Esophagus muscularis mucosa (tissue), 4 donors: ENCODE results near the gene GORAB. TPM values are rescaled to one million over a fixed set of nuclear protein-coding genes. Genes with fewer than 3 reads are reported as not detected.

Source experiments
- DNase-seq: peaks from one replicate; pipeline ENCODE4 v3.0.0-alpha.2; 2017; ENCODE audit errors: extremely low spot score
- H3K27ac ChIP-seq, 4 donors: fragments of 200-600 bp; sonication (generic); replicated peaks in 1 of 4; 1 replicate in 3 of 4; 2 replicates in 1 of 4; pipeline ENCODE4 v1.5.1; 2016 to 2019; ENCODE audit warnings: mild to moderate bottlenecking in 1 of 4
- H3K27me3 ChIP-seq, 4 donors: fragments of 200-600 bp; sonication (generic); one replicate each; pipeline versions ENCODE4 v1.5.1 to v1.6.0; 2016 to 2019
- H3K36me3 ChIP-seq, 4 donors: fragments of 200-600 bp; sonication (generic); one replicate each; pipeline ENCODE4 v1.5.1; 2016 to 2019
- H3K4me1 ChIP-seq, 4 donors: fragments of 200-600 bp; sonication (generic); one replicate each; pipeline ENCODE4 v1.5.1; 2016 to 2019
- H3K4me3 ChIP-seq, 4 donors: fragments of 200-600 bp; sonication (generic); 1 replicate in 2 of 4; 2 replicates in 2 of 4; pipeline ENCODE4 v1.5.1; 2016 to 2019; ENCODE audit warnings: mild to moderate bottlenecking in 4 of 4, moderate library complexity in 1 of 4
- H3K9me3 ChIP-seq, 4 donors: fragments of 200-600 bp; sonication (generic); 1 replicate in 3 of 4; 2 replicates in 1 of 4; pipeline ENCODE4 v1.5.1; 2016 to 2019
- EP300 ChIP-seq: sonication (generic); formaldehyde crosslinking; IDR thresholded peaks from one replicate; pipeline ENCODE4 v1.6.1; 2017; ENCODE audit warnings: antibody characterized with exemption
- POLR2A ChIP-seq: fragments of 450-650 bp; IDR thresholded peaks from one replicate; pipeline ENCODE4 v1.6.1; 2017; ENCODE audit warnings: antibody characterized with exemption, moderate library complexity, mild to moderate bottlenecking, low read depth
- POLR2AphosphoS5 ChIP-seq, 2 donors: sonication (generic); formaldehyde crosslinking; IDR thresholded peaks; one replicate each; pipeline ENCODE4 v1.6.1; 2017; ENCODE audit warnings: antibody characterized with exemption in 2 of 2
- WGBS: methylation state at CpG from one replicate; pipeline ENCODE4 v1.1.5; 2018; 5-methylcytosine and 5-hydroxymethylcytosine counted together
- intact Hi-C: fragments of 100-400 bp; cut with DNase I; formaldehyde crosslinking; loops from one replicate; pipeline ENCODE4 v1.15.1; 2023
- total RNA-seq, 4 donors: library from RNA; depleted of rRNA; stranded (reverse); fragments of >200 nt; gene quantifications; one replicate each; pipeline versions ENCODE4 v1.1.0 to v1.2.1, GENCODE V29; 2016
- TF ChIP-seq, protein P1 (sequence below), 3 experiments: fragments of 200-600 bp in 2 of 3; fragments of 450-650 bp in 1 of 3; sonication (generic) in 2 of 3; IDR thresholded peaks; one replicate each; pipeline ENCODE4 v1.5.1; 2017 to 2019; ENCODE audit warnings: antibody characterized with exemption in 3 of 3, mild to moderate bottlenecking in 2 of 3, moderate library complexity in 1 of 3

Gene GORAB
- total RNA-seq, 4 donors from 2014 or later, result 4.3 to 8.0 (median 5.8) TPM

DNA sequence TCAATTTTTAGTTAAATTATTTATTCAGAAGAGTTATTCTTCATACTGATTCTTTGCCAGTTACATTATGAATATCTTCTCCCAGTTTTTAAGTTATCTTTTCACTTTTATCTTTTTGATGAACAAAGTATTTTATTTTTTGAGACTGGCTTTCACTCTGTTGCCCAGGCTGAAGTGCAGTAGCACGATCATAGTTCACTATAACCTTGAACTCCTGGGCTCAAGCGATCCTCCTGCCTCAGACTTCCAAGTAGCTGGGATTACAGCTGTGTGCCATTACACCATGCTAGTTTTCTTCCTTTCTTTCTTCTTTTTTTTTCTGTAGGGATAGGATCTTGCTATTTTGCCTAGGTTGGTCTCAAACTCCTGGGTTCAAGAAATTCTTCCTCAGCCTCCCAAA lies 3.5 kb downstream of the GORAB start:
- Histone ChIP-seq H3K9me3 (no peaks in the 10 kb centered on the region), H3K4me1 (peaks cover 19 to 41% (median 37%) of the 10 kb centered on the region in 4 donors), H3K4me3 (no peak overlapping the region), H3K27ac (no peak overlapping the region), H3K36me3 (peaks cover 0 to 14% (median 7%) of the 10 kb centered on the region in 4 donors), H3K27me3 (no peaks in the 10 kb centered on the region)
- no peak for TF ChIP-seq EP300
- intact Hi-C loops, result loop anchor here (10.0 kb wide), 1 partner anchor 321 kb away; no protein-coding TSS in a partner anchor
- DNase-seq, result no peak
- 92% methylated on average over 2 of the region's 2 CpGs for WGBS

DNA sequence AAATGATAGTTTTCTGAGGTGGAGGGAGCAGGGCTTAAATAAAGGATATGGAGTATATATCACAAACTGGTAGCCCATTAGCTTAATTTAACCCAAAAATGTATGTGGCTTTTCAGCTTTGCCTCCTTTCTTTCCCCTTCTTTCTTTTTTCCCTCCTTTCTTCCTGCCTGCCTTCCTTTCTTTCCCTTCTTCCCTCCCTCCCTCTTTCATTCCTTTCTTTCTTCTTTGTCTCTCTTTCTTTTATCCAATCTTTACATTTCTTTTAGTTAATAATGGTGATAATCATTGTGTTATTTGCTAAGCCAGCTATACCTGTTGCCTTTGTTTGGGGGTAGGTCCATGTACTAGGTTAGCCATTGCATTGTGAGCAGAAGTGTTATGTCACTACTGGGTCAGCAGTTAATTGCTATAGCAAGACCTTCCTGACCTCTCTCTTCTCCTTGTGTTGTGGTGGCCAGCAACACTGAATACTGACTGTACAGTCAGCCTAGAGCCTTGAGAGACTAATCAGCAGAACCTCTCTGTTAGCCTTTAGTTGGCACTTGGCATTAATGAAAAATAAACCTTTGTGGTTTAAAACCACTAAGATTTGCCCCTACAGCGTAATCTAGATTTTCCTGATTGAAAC lies 5.1 kb downstream of the GORAB start:
- Histone ChIP-seq H3K27ac (no peak overlapping the region), H3K4me1 (peaks cover 15 to 36% (median 31%) of the 10 kb centered on the region in 4 donors), H3K36me3 (peaks cover 6 to 25% (median 18%) of the 10 kb centered on the region in 4 donors), H3K9me3 (no peaks in the 10 kb centered on the region), H3K27me3 (no peaks in the 10 kb centered on the region), H3K4me3 (no peak overlapping the region)
- TF ChIP-seq POLR2AphosphoS5 (IDR thresholded peaks at IDR 0.05) (no peak), POLR2A (no peak), EP300 (no peak)
- DNase-seq, result no peak
- intact Hi-C loops, result loop anchor here (10.0 kb wide), 1 partner anchor 322 kb away; no protein-coding TSS in a partner anchor
- WGBS, result 100% methylated on average over 1 of the region's 1 CpG

DNA sequence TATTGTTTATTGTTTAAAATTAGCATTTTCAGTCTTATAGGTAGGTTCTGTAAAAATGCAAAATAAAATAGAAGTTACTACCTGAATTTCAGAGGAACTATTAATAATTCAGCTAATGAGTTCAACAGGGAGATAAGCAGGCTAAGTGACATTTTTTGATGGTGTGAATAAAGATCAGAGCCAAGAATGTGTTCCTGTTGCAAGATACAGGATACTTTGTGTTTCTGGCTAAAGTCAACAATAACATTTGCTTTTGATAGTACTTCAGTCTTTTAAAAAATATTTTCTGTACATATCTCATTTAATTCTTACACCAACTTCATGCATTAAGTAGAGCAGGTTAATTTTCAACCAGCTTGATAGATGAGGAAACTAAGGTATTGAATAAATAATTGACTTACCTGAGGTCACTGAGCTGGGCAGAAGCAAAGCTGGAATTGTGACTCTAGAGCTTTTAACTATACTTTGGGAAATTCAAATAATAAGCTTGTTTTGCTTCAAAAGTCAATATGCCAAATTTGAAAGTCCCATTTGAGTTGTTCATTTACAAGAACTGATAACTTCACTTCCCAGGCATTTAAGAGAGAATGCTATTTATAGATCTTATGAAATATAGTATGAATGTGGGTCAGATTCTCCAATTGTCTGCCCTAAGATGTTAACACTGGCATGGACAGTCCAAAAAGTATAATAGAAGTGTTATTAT lies 6.0 kb downstream of the GORAB start:
- Histone ChIP-seq H3K9me3 (no peaks in the 10 kb centered on the region), H3K27me3 (no peaks in the 10 kb centered on the region), H3K36me3 (peaks cover 14 to 34% (median 26%) of the 10 kb centered on the region in 4 donors), H3K4me1 (peaks cover 13 to 32% (median 26%) of the 10 kb centered on the region in 4 donors), H3K4me3 (no peak overlapping the region), H3K27ac (no peak overlapping the region)
- TF ChIP-seq POLR2A (no peak), EP300 (no peak), POLR2AphosphoS5 (IDR thresholded peaks at IDR 0.05) (no peak)
- TF ChIP-seq, protein P1, sequence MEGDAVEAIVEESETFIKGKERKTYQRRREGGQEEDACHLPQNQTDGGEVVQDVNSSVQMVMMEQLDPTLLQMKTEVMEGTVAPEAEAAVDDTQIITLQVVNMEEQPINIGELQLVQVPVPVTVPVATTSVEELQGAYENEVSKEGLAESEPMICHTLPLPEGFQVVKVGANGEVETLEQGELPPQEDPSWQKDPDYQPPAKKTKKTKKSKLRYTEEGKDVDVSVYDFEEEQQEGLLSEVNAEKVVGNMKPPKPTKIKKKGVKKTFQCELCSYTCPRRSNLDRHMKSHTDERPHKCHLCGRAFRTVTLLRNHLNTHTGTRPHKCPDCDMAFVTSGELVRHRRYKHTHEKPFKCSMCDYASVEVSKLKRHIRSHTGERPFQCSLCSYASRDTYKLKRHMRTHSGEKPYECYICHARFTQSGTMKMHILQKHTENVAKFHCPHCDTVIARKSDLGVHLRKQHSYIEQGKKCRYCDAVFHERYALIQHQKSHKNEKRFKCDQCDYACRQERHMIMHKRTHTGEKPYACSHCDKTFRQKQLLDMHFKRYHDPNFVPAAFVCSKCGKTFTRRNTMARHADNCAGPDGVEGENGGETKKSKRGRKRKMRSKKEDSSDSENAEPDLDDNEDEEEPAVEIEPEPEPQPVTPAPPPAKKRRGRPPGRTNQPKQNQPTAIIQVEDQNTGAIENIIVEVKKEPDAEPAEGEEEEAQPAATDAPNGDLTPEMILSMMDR (IDR thresholded peaks at IDR 0.05), result no peak
- intact Hi-C loops, result loop anchor here (10.0 kb wide), 1 partner anchor 323 kb away; no protein-coding TSS in a partner anchor
- DNase-seq, result no peak

DNA sequence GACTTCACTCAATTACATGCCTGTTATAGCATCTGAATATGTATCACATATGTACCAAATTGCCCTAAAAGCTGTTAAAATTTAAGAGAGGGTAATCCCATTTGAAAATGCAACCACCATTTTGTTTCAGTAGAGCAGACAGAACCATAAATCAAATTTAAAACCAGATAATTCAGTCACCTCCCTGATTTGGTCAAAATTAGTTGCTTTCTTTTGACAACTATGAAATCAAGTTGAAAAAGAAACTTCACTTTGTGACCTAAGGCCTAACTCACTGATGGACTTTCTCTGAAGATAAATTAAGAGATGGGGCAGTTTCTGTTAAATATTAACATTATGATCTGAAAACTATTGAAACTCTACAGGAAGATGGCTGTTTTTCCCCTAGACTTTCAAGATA lies 6.7 kb downstream of the GORAB start:
- Histone ChIP-seq H3K27me3 (no peaks in the 10 kb centered on the region), H3K36me3 (peaks cover 14 to 41% (median 30%) of the 10 kb centered on the region in 4 donors), H3K27ac (no peak overlapping the region), H3K9me3 (no peaks in the 10 kb centered on the region), H3K4me3 (no peak overlapping the region), H3K4me1 (peaks cover 6 to 24% (median 19%) of the 10 kb centered on the region in 4 donors)
- no peak for DNase-seq
- TF ChIP-seq, protein P1 (IDR thresholded peaks at IDR 0.05), result no peak
- no peak for TF ChIP-seq EP300
- no peak for TF ChIP-seq POLR2A
- TF ChIP-seq POLR2AphosphoS5 (IDR thresholded peaks at IDR 0.05), result no peak
- intact Hi-C loops, result loop anchor here (10.0 kb wide), 1 partner anchor 324 kb away; no protein-coding TSS in a partner anchor

DNA sequence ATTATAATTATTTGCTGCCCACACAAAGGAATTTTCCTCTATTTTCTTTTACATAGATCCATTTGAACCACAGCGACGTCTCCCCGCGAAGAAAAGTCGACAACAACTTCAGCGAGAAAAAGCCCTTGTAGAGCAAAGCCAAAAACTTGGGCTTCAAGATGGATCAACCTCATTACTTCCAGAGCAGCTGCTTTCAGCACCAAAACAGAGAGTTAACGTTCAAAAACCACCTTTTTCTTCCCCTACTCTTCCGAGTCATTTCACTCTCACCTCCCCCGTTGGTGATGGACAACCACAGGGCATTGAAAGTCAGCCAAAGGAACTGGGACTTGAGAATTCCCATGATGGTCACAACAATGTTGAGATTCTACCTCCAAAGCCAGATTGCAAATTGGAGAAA lies 7.2 kb downstream of the GORAB start:
- intact Hi-C loops, result loop anchor here (10.0 kb wide), 1 partner anchor 324 kb away; no protein-coding TSS in a partner anchor
- Histone ChIP-seq H3K4me1 (peaks cover 6 to 20% (median 17%) of the 10 kb centered on the region in 4 donors), H3K9me3 (no peaks in the 10 kb centered on the region), H3K27me3 (no peaks in the 10 kb centered on the region), H3K27ac (no peak overlapping the region), H3K4me3 (no peak overlapping the region), H3K36me3 (peaks cover 14 to 46% (median 33%) of the 10 kb centered on the region in 4 donors)
- no peak for DNase-seq
- 95% methylated on average over 9 of the region's 9 CpGs for WGBS
- TF ChIP-seq EP300 (no peak), POLR2A (no peak), POLR2AphosphoS5 (IDR thresholded peaks at IDR 0.05) (no peak)
- TF ChIP-seq, protein P1 (IDR thresholded peaks at IDR 0.05), result no peak
